ENCODE results near the gene MEGF9.

GRCh38 chr9:120717176-120717575 lies 2.9 kb upstream of the MEGF9 start:
- TF ChIP-seq CTCF (conservative IDR thresholded peaks at IDR 0.05) (no peak), EZH2 (IDR thresholded peaks at IDR 0.05; ENCODE audit: low read depth) (no peak)

Measured in PC-9 (cell line).